GM23248 (cell line): Measurements from ENCODE around the gene DUSP28. TPM values are rescaled to one million over a fixed set of nuclear protein-coding genes. Genes with fewer than 3 reads are reported as not detected.

Experiments used
- DNase-seq: peaks from one replicate; pipeline ENCODE4 v3.0.0-alpha.2; 2015
- H2AFZ ChIP-seq: fragments of 200-600 bp; sonication (generic); 2 replicates; pipeline ENCODE4 v1.6.1; 2016; ENCODE audit warnings: antibody characterized with exemption
- H3F3A ChIP-seq: fragments of 200-600 bp; sonication (generic); 2 replicates; pipeline ENCODE4 v1.6.1; 2016; ENCODE audit warnings: mild to moderate bottlenecking, antibody characterized with exemption, mixed run types; ENCODE audit not compliant: insufficient read depth
- H3K27ac ChIP-seq: fragments of 200-600 bp; sonication (generic); 2 replicates; pipeline ENCODE4 v1.5.1; 2016; ENCODE audit warnings: mild to moderate bottlenecking
- H3K27me3 ChIP-seq: fragments of 200-600 bp; sonication (generic); replicated peaks from 2 replicates; pipeline ENCODE4 v1.6.1; 2016; ENCODE audit warnings: mild to moderate bottlenecking; ENCODE audit not compliant: insufficient read depth
- H3K36me3 ChIP-seq: fragments of 200-600 bp; sonication (generic); 2 replicates; pipeline ENCODE4 v1.6.1; 2016; ENCODE audit warnings: low read depth, mild to moderate bottlenecking
- H3K4me1 ChIP-seq: fragments of 200-600 bp; sonication (generic); 2 replicates; pipeline ENCODE4 v1.6.1; 2016; ENCODE audit warnings: mild to moderate bottlenecking; ENCODE audit not compliant: insufficient read depth
- H3K4me2 ChIP-seq: fragments of 200-600 bp; sonication (generic); one replicate; pipeline ENCODE4 v1.6.1; 2016; ENCODE audit warnings: mild to moderate bottlenecking; ENCODE audit not compliant: unreplicated experiment
- H3K4me3 ChIP-seq: fragments of 200-600 bp; sonication (generic); 2 replicates; pipeline ENCODE4 v1.5.1; 2016; ENCODE audit warnings: mild to moderate bottlenecking
- H3K79me2 ChIP-seq: fragments of 200-600 bp; sonication (generic); 2 replicates; pipeline ENCODE4 v1.6.1; 2016; ENCODE audit warnings: mild to moderate bottlenecking; ENCODE audit not compliant: insufficient read depth
- H3K9ac ChIP-seq: fragments of 200-600 bp; sonication (generic); 2 replicates; pipeline ENCODE4 v1.6.1; 2016; ENCODE audit warnings: mild to moderate bottlenecking
- H3K9me2 ChIP-seq: fragments of 200-600 bp; sonication (generic); 2 replicates; pipeline ENCODE4 v1.6.1; 2016; ENCODE audit warnings: mixed run types, mild to moderate bottlenecking, moderate library complexity; ENCODE audit not compliant: insufficient read depth
- H3K9me3 ChIP-seq: fragments of 200-600 bp; sonication (generic); one replicate; pipeline ENCODE4 v1.6.1; 2017; ENCODE audit warnings: low read depth
- H4K20me1 ChIP-seq: fragments of 200-600 bp; sonication (generic); 2 replicates; pipeline ENCODE4 v1.6.0; 2016; ENCODE audit not compliant: insufficient read depth
- EZH2 ChIP-seq: fragments of 200-600 bp; sonication (generic); IDR thresholded peaks from 2 replicates; pipeline ENCODE4 v1.6.1; 2018; ENCODE audit warnings: antibody characterized with exemption, mild to moderate bottlenecking; ENCODE audit not compliant: insufficient read depth, poor library complexity, severe bottlenecking
- EZH2phosphoT487 ChIP-seq: fragments of 200-600 bp; sonication (generic); IDR thresholded peaks from 2 replicates; pipeline ENCODE4 v1.6.1; 2018; ENCODE audit warnings: antibody characterized with exemption, moderate library complexity, mild to moderate bottlenecking, low read depth; ENCODE audit not compliant: insufficient read depth
- WGBS, 2 experiments: methylation state at CpG; one replicate each; pipeline ENCODE4 v1.1.6; 2015 to 2017; ENCODE audit warnings: low lambda C conversion rate in 2 of 2, low coverage in 1 of 2; ENCODE audit errors: missing lambda C conversion rate in 2 of 2; 5-methylcytosine and 5-hydroxymethylcytosine counted together
- in situ Hi-C: fragments of 300-500 bp; cut with MboI; formaldehyde crosslinking; loops from 2 replicates; pipeline ENCODE4 v1.15.0; 2020
- polyA plus RNA-seq: library from polyadenylated mRNA; unstranded; fragments of >200 nt; fragmentation: Nextera tagmentation; extraction: Ambion mirVana; gene quantifications from 2 replicates; pipeline ENCODE4 v1.2.1, GENCODE V29; 2016
- total RNA-seq: library from RNA; depleted of rRNA; stranded (reverse); fragments of >200 nt; shearing (Covaris generic); gene quantifications from 2 replicates; pipeline ENCODE4 v1.2.3, GENCODE V29; 2014

The DUSP28 gene
- total and polyA plus RNA-seq, 2 experiments from 2014 or later = 3.2 to 4.9 TPM

DNA sequence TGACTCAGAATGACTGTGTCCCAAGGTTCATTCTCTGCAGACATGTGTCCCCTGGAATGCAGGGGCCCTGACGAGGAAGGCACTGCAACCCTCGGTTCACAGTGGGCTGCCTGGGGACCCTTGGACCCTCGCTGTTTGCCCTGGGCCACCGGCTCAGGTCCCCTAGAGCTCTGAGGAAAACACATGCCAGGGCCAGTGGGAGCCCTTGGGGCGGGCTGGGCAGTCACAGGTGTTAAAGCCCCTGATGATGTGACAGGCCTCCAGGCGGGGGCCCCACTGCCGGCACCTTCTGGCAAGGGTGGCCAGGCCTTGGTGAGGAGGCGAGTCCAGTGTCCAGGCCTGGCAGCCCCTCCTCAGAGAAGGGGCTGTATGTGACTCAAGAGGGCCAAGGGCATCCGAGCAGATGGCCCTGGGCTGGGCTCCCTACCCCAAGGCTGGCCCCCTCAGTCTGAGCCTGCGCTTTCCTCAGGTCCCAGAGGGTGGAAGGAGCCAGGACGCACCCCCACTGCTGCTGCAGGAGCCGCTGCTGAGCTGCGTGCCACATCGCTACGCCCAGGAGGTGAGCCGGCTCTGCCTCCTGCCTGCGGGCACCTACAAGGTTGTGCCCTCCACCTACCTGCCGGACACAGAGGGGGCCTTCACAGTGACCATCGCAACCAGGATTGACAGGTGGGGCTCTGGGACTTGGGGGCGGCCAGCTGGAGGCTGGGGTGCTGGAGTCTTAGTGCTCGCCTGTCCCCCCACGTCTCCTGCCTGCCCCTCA lies 37.4 kb downstream of the DUSP28 start:
- H3K9ac ChIP-seq = no peak overlapping the region
- H3F3A ChIP-seq = no peaks in the 10 kb centered on the region
- H3K9me3 ChIP-seq = no peaks in the 10 kb centered on the region
- DNase-seq = no peak
- H3K36me3 ChIP-seq = no peaks in the 10 kb centered on the region; the same call in 1 of the 2 replicates
- no peaks in the 10 kb centered on the region for H3K79me2 ChIP-seq
- H2AFZ ChIP-seq = no peak overlapping the region
- WGBS, 2 experiments = 89 to 91% methylated on average over 21 of the region's 22 CpGs
- TF ChIP-seq EZH2phosphoT487 = no peak
- no peak for TF ChIP-seq EZH2
- in situ Hi-C loops = no loop called here
- H3K27ac ChIP-seq = no peak overlapping the region
- H3K27me3 ChIP-seq = no peaks in the 10 kb centered on the region
- H3K9me2 ChIP-seq = no peaks in the 10 kb centered on the region
- no peaks in the 10 kb centered on the region for H3K4me1 ChIP-seq
- no peak overlapping the region for H3K4me2 ChIP-seq
- H3K4me3 ChIP-seq = no peak overlapping the region
- no peaks in the 10 kb centered on the region for H4K20me1 ChIP-seq

DNA sequence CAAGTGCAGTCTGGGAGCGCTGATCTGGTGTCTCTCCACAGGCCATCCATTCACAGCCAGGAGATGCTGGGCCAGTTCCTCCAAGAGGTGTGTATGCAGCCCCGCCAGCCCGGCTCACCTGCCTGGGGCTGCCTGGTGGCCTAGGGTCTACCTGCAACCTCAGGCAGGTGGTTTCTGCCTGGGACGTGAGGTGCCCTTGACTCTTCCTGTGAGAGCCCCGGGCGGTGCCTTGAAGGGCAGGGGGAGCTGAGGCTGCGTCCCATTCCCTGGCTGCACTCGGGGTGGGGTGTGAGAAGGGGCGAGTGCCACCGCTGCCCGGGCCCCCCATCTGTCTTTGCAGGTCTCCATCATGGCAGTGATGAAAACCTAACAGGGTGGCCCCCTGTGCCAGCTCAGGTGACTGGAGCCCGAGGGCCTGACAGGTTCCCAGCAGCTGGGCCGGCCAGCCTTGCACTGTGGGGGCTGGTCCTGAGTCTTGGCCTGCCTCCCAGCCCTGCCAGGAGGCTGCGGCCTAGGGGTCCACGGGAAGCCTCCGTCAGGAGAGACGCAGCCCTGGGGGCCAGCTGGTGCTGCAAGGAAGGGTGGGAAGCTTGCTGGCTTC lies 38.3 kb downstream of the DUSP28 start:
- no peaks in the 10 kb centered on the region for H4K20me1 ChIP-seq
- DNase-seq = no peak
- 93 to 95% methylated on average over 17 of the region's 17 CpGs for WGBS, 2 experiments
- H3K9me3 ChIP-seq = no peaks in the 10 kb centered on the region
- H3K27me3 ChIP-seq = no peaks in the 10 kb centered on the region
- no peak overlapping the region for H3K9ac ChIP-seq
- no peaks in the 10 kb centered on the region for H3K9me2 ChIP-seq
- no peaks in the 10 kb centered on the region for H3F3A ChIP-seq
- no peaks in the 10 kb centered on the region for H3K4me1 ChIP-seq
- no peak for TF ChIP-seq EZH2phosphoT487
- TF ChIP-seq EZH2 = no peak
- in situ Hi-C loops = no loop called here
- H2AFZ ChIP-seq = no peak overlapping the region
- no peaks in the 10 kb centered on the region for H3K79me2 ChIP-seq
- no peak overlapping the region for H3K27ac ChIP-seq
- H3K4me3 ChIP-seq = no peak overlapping the region
- no peak overlapping the region for H3K4me2 ChIP-seq
- no peaks in the 10 kb centered on the region for H3K36me3 ChIP-seq

DNA sequence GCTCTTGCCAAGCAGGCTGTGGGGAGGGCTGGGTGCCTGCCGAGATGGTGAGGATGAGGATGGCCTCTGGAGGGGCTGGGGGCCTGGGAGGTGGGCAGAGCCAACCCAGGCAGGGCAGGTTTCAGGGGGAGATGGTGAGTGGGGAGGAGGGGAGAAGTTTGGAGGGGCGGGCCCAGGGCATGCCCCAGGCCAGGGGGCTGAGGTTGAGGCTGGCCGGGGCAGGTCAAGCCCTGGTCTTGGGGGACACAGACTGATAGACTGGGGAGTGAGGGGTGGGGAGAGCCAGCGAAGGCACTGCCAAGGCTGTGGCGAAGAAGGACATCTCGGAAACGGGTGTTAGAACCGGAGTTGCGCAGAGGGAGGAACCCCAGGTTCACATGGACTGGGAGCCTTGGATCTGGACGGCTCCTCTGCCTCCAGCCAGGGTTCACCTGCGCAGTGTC lies 39.0 kb downstream of the DUSP28 start:
- no peak overlapping the region for H3K9ac ChIP-seq
- no peak for DNase-seq
- H3K4me2 ChIP-seq = no peak overlapping the region
- no peaks in the 10 kb centered on the region for H4K20me1 ChIP-seq
- no peaks in the 10 kb centered on the region for H3K4me1 ChIP-seq
- H3K9me2 ChIP-seq = no peaks in the 10 kb centered on the region
- H3K9me3 ChIP-seq = no peaks in the 10 kb centered on the region
- no peak for TF ChIP-seq EZH2
- TF ChIP-seq EZH2phosphoT487 = no peak
- no peak overlapping the region for H3K27ac ChIP-seq
- H3K27me3 ChIP-seq = no peaks in the 10 kb centered on the region
- H3K4me3 ChIP-seq = no peak overlapping the region
- H2AFZ ChIP-seq = no peak overlapping the region
- H3F3A ChIP-seq = no peaks in the 10 kb centered on the region
- 95% methylated on average over 10 to 11 of the region's 11 CpGs for WGBS, 2 experiments
- H3K79me2 ChIP-seq = no peaks in the 10 kb centered on the region
- no peaks in the 10 kb centered on the region for H3K36me3 ChIP-seq
- in situ Hi-C loops = no loop called here

DNA sequence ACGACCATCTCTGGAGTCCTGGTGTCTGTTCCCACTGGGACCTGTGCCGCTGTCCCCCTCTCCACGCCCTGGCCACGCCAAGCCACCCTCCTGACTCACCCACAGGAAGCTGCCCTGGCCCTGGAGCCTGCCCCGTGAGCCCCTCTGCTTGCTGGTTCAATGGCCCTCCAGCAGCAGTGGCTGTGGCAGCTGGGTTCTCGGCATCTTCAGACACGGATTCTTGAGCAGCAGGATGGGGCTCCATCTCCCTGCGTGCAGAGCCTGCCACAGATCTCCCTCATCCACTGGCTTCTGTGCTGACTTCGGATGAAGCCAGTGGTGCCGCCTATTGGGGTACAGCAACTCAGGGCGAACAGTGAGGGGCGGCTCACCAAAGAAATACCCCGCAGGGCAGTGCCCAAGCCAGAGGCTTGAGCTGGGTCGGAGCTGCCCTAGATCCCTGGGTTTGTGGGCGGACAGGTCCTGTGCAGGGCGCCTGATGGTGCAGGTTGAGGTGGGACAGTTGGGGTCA lies 40.3 kb downstream of the DUSP28 start:
- in situ Hi-C loops = no loop called here
- H3K79me2 ChIP-seq = no peaks in the 10 kb centered on the region
- no peaks in the 10 kb centered on the region for H4K20me1 ChIP-seq
- no peak for TF ChIP-seq EZH2
- TF ChIP-seq EZH2phosphoT487 = no peak
- H2AFZ ChIP-seq = no peak overlapping the region
- 89 to 93% methylated on average over 16 of the region's 16 CpGs for WGBS, 2 experiments
- no peaks in the 10 kb centered on the region for H3K9me3 ChIP-seq
- H3K4me3 ChIP-seq = no peak overlapping the region
- no peaks in the 10 kb centered on the region for H3K9me2 ChIP-seq
- no peak overlapping the region for H3K9ac ChIP-seq
- DNase-seq = no peak
- no peaks in the 10 kb centered on the region for H3K36me3 ChIP-seq
- no peaks in the 10 kb centered on the region for H3F3A ChIP-seq
- H3K4me2 ChIP-seq = no peak overlapping the region
- H3K4me1 ChIP-seq = no peaks in the 10 kb centered on the region
- H3K27me3 ChIP-seq = no peaks in the 10 kb centered on the region
- no peak overlapping the region for H3K27ac ChIP-seq
